GDM1 (cell line): Measurements from ENCODE around the gene STAT4.
A peak's percentile ranks its signal among the peaks of the same experiment; 100 is the strongest.

Source experiments
- DNase-seq: peaks from one replicate; lab custom pipeline; 2025; lab: John Stamatoyannopoulos, UW

The STAT4 gene

DNA sequence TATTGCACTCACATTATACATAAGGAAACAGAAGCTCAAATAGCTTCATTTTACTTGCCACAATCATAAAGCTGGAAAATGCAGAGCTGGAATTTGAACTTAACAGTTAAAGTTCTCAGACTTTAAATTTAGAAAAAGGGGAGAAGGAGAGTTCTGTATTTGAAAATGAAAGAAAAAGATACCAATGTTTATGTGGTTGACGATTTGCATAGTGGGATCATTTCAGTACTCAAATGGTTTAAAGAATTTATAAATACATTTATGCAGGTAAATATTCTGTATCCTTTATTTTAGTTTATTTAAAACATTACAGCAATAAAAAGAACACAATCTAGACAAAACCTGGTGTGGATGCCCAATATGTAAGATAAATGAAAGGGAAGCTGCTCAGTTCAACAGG lies 25.5 kb upstream of the STAT4 start:
- no peak for DNase-seq

DNA sequence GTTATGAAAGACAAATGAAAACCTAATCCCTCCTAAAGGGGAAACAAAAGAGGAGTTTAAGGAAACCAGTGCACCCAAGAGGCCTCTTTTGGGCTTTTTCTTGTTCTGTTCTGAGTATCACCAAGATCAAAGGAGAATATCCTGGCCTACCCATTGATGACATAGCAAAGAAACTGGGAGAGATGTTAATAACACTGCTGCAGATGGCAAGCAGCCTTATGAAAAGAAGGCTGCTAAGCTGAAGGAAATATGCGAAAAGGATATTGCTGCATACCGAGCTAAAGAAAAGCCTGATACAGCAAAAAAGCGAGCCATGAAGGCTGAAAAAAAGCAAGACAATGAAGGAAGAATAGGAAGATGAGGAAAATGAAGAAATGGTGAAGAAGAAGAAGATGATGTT lies 23.6 kb upstream of the STAT4 start:
- DNase-seq: no peak

DNA sequence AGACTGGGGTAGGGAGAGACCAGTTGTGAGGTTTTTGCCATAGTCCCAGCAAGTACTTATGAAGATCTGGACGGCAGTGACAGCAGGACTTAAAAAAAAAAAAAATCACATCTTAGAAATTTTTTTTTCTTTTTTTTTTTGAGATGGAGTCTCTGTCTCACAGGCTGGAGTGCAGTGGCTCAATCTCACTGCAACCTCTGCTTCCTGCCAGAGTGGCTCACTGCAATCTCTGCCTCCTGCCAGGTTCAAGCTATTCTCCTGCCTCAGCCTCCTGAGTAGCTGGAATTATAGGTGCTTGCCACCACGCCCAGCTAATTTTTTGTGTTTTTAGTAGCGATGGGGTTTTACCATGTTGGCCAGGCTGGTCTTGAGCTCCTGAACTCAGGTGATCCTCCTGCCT lies 22.4 kb upstream of the STAT4 start:
- no peak for DNase-seq

DNA sequence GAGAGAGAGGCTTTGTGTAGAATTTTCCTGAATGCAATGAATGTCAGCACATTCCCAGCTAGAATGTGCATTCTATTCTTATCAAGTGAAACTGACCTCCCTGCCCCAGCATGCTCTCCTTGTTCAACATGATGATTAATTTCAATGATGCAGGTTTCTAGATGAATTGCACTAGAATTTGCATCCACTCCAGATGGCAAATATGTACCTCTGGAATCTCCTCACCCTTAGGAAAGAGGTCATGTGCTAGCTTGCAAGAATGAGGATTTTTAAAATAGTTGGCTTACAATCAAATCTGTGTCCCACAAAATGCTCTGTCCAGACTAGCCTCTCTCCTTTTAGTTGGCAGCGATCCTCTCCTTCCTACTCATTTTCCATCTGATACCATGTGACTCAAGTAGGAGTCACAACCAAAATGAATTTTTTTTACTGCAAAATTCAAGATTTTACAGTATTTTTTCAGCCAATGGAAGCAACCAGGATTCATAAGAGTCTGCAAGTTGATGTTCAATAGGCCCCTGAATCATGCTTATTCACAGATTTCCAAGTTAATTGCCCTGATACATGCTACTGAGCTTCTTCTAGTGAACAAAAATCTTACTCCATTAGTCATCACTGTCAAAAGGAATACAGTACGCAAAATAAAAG lies 21.0 kb upstream of the STAT4 start:
- no peak for DNase-seq

DNA sequence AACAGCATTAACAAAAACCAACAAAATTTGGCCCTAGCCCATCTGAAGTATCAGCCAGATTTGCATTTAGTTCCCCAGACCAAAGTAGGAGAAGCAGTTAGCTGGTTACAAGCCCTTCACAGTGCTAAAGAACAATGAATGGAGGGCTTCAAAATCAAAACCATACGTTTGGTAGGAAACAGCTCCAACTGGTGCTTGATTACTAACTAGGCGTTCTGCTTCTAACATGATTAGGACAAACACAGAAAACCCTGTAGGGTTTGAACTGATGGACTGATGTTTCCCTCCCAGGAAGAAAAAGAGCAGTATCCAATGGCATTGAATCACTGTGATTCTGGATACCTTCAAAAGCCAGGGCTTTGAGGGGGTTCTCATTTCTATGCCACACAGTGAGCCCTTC lies 20.5 kb upstream of the STAT4 start:
- DNase-seq: no peak

DNA sequence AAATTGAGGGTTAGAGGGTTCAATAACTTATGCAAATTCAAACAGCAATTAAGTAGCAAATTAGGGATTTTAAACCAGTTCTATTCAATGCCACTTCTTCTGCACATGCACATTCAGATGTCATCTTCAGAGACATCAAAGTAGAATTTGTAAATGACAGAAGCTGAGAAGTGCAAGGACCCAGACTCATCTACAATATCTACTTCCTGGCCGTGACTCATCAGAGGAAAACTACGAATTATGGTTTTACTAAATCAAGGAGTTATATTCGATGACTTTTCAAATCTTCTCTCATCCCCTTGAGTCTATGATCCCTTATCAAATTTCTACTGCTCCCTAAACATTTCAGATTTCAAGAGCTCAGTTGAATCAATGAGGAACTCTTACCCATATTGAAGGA lies 20.0 kb upstream of the STAT4 start:
- no peak for DNase-seq

DNA sequence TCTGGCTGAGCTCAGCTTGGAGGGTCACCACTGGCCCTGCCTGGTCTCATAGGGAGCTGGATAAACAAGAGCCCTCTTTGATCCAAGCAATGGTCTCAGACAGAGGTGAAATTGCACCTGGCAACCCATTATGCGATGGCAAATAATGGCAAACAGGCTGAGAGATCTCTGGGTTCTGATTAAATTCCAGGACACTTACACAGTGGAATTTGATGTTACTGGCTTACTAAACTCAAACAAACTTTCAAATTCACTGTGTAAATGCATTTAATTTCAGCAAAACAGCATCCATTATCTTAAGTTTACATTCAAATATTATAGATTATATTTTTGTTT lies 19.5 kb upstream of the STAT4 start:
- no peak for DNase-seq

DNA sequence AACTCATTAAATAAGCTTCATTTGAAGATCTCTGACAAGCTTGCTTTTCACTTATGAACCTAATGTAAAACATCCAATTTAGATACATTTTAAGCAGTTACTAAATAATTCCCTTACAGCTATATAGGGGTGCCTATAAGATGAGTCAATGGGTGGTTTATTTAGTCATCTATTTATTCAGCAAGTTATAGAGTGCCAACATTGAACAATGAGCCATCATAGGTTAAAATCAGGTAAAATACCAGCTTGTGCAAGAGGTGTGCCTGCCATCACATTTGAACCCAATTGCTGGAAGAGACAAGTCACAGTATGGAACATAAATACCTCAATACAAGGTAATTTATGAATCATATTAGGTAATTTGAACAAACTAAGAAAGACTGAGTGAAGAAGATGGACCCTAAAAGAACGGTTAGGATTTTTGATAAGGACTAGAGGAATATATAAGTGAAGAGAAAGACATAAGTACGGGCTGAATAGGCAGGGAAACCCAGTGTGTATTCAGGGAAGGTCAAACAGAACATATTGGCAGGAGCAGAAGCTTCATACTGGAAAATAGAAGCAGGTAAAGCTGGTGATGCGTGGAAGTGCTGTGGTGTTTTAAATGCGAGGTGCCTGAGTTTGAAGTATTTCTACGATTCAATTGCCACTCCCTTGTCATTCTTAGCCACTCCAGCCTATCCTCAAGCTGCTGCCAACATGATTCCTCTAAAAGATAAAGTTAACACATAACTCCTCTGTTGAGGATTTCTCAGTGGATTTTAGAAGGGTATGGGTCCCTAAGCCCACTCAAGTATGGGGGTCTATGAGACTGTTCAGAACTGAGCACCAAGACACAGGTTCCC lies 18.9 kb upstream of the STAT4 start:
- DNase-seq: no peak

DNA sequence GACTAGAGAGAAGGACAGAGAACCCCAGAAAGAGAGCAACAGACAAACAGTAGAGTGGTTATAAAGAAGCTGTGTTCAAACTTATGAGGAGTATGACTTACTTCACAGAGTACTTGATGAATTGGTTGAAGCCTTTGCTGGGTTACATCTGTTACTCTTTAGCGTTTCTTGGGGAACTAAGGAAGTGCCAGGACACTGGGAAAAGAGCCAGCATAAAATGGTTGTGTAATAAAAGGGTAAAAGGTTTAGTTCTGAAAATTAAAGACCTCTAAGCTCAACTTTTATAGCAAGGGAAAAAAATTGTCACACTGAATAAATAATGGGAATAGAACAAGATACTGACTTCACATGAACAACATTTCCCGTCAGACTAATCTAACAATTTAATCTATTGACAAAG lies 17.0 kb upstream of the STAT4 start:
- DNase-seq: no peak

DNA sequence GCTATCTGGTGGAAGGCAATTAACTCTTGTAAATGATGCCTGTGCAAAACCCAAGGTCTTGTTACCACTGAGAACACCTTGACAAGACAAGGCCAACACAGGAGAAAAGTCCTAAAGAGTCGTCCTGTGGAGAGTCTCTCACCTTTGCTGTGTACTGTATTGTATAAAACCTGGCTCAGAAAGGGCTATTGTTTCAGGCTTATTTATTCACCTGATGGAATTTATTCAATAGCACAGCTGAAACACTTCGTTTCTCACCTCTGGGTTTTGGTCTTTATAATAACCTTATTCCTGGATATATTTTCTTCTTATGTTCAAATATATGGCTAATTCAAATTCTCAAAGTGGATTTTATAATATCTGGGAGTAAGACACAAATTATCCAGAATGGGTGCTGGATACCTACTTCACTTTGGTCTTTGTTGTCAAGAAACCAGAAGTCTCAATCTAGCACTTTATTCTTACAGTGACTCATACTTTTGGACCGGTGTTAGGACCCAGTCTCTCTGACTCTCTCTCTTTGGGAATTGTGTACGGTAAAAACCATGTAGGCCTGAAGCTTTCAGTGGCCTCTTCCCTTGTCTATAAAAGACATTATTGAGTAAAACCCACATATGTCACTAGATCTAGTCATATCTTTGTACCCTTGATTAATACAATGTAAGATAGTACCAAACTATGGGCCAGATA lies 16.1 kb upstream of the STAT4 start:
- DNase-seq: no peak

DNA sequence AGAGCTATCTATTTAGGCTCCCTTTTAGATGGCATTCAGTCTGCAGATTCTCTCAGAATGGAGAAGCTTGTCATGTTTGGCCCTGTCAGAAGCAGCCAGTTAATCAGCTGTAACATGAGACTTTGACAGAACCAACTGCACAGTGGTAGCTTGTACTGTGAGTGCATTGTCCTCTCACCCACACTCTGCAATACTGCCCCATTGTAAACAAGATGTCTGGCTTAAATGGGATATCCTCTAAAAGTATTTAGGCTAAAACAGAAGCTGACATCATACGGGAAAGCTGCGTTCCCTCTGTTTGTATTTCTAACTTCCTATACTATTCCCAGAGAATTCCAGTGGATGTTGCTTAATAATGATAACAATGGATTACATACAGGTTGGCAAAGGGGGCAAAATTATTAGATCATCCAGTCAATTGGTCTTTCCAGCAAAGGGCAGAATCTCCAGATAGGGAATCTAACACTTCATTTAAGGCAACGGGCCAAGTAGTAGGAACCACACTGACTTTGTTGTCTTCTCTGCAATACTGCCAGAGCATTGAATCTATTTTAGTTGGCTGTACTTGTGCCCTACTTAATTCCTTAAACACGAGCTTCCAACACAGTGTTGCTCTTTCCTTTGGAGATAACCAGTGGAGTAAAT lies 15.4 kb upstream of the STAT4 start:
- DNase-seq: no peak

DNA sequence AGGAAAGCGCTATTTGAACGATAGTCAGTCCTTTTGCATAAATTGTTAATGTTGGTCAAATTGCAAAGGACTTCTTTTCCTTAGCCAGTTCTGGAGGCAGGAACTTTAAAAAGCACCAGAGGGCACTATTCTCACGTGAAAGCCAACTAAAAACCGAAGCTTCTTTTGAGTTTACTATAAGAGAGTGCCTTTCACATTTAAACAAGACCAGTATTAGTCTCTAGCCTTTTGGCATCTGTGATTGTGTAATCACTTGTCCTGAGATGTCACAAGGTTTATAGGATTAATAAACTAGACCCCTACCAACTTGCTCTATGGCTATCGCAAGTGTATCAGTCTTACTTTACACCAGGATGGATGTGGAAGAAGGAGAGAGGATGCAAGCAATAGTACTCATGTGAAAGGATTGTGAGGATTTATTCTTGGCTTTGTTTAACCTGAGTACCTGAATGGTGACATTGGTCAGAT lies 14.4 kb upstream of the STAT4 start:
- no peak for DNase-seq

DNA sequence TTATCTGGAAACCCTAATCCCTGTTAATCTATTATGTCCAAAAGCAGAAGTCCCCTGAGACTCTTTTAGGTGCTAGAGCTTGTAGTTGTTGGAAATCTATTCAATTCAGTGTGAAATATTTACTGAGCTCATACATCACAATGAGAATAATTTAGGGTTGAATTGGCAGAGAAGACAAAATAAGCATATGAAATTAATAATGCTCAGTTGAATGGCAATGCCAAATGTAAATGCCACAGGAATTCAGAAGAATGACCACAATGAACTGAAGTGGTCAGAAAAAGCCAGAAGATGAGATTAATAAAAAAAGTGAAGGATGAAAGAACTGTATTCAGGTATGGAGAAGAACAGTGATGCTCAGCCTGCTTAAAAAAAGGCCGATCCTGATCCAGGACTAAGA lies 8.0 kb upstream of the STAT4 start:
- DNase-seq: no peak

DNA sequence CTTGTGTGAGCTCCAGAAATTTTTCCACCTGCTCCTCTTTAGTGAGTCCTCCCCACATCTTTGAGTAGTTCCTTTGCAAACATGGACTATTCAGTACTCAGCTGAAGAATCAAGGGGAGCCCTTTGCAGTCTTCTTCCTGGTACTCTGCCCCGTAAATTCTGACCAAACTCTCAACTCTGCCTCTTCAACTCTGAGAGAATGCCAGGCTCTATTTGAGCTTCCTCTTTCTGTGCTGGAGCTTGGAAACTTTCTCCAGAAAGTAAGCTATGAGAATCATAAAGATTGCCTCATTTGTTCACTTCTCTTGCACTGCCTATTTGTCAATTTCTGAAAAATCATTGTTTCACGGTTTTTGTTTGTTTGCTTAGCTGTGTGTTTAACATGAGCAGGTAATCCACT lies 7.4 kb upstream of the STAT4 start:
- no peak for DNase-seq

DNA sequence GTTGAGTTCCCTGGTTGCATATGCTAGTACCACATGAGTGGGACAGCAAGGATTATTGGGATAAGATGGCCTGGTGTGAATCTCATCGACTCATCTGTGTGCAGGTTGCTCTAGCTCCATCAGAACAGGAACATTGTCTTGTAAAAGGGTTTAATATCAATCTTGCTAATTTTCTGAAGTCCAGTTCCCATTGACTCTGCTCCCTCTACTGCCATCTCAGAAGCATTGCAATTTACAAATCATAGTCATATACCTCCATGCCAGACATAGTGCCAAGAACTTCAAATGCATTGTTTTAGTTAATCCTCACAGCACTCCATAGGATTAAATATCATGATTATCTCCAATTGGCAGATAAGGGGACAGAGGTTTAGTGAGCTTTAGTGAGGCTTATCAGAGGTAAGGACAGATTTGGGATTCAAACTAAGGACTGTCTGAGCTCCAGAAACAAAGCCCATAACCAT lies 4.8 kb upstream of the STAT4 start:
- DNase-seq: peak; percentile 6

DNA sequence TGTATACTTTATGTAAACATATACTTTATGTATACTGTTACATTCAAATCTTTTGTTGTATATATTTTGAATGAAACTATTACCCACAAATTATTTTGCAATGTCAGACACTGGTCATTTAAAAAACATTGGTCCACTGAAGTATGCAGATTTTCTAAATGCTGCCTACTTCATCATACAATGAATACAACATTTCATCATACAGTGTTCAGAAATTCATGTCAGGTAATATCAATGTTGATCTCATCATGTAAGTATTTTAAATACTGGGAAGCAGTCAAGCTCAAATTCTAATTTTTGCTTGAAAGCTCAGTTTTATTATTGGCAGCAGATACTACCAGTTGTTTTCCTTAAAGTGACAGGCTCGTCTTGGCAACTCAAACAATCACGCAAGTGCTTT lies 2.9 kb upstream of the STAT4 start:
- no peak for DNase-seq

DNA sequence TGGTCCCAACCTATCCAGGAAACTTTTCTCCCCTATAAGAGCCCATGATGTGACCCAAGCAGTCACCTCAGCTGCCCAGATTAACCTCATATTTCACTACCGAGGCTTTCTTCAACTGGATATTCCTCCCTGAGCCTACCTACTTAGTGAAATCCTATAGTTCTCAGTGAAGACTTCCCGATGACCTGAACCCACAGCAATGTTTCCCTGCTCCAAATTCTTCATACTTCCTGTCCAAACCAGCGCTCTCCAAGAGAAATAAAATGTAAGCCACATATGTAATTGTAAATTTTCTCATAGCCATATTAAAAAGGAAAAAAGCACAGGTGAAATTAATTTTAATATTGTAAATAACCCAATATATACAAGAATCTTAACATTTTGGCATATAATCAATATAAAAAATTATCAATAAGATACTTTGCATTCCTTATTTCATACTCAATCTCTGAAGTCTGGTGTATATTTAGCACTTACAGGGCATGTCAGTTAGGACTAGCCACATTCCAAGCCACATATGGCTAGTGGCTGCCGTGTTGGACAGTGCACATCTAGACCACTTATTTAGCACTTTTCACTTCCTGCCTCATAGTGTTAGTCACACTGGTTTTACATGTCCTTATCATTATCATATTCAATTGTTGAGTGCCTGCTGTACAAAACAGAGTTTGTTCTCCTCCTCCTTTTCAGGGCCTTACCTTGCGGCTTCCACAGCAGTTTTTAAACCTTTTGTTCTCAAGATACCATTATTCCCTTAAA lies 1.9 kb upstream of the STAT4 start:
- no peak for DNase-seq

DNA sequence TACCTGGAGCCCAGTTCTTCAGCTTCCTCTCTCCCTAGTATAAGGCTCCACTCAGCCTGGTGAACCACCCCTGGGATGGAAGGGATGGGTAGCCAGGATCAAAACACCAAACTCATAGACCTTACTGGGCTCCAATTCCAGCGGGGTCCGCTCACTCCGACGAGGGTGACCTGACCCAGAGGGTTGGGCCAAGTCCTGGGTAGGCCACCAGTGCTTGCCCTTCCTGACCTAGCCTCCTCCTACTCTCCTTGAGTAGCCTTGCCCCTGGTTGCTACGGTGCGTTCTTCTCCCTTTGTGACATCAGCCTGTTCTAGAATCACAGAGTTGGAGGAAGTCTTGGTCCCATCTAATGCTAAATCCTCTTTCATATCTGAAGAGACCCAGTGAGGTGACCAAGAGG lies 537 bp upstream of the STAT4 start:
- DNase-seq: no peak

DNA sequence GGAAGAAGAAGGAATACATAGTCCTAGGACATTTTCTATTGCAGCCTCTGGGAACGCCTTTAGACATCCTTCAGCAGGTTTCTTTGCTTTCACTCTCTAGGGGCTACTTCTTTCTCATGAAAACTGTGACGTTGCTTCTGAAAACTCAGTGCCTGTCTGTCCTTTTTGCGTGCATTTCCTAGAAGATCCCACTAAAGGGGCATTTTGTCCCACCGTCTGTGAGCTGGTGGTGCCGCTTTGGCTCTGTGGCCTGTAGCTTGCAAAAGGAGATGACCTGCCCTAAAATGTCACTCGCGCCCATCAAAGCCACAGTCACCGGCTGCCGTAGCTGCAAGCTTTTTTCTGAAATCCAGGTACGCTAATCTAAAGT lies 579 bp downstream of the STAT4 start:
- no peak for DNase-seq

DNA sequence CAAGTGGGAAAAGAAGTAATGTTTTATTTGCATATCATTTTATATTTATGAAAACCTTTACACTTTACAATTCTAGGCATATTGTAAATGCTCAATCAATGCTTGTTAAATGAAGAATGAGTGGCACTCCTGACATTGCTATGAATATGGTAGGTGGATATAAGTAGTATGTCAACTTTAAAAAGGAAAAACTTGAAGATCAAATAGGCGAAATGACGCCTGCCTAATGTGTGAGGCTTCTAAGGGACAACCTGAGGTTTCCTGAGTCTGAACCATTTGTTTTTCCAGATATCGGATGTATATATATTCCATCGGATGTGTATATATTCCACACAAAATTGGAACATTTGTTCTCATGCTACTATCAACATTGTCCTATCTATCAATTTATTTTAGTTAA lies 1.4 kb downstream of the STAT4 start:
- no peak for DNase-seq

DNA sequence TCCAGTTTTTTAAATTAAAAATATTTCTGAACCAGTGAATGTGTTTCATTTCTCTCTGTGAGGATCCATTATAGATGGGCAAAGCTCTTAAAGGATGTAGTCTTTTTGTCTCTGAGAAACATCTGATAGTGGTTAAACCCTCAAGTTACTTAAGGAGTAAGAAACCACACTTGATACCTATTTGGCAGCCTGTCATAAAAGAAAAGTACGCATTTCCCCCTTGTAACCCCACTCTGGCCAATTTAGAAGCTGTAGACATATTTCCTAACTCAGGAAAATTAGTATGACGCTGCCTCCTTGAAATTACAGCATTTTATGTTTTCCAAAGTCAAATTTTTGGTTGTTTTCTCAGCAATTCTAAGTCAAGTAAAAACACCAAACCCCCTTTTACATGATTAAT lies 2.0 kb downstream of the STAT4 start:
- no peak for DNase-seq

DNA sequence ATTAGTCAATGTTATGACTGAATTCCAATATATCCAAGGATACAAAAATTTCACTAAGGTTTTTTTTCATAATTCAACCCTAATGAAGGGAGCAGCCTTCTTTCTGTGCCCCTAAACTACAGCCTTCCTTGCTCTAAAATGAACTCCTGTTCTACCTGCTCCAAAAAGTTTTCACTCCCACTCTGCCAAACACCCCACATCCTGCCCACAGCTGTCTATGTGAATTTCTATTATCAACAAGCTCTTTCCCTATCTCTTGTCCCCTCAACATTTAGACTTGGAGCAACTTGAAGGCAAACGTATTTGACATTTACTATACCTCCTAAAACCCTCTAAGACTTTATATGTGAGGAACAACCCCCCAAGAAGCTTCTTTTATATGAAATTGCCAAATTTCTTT lies 2.5 kb downstream of the STAT4 start:
- DNase-seq: no peak
